ENCODE data around the gene GPR135.
A peak's percentile ranks its signal among the peaks of the same experiment; 100 is the strongest.

GPR135 gene, protein sequence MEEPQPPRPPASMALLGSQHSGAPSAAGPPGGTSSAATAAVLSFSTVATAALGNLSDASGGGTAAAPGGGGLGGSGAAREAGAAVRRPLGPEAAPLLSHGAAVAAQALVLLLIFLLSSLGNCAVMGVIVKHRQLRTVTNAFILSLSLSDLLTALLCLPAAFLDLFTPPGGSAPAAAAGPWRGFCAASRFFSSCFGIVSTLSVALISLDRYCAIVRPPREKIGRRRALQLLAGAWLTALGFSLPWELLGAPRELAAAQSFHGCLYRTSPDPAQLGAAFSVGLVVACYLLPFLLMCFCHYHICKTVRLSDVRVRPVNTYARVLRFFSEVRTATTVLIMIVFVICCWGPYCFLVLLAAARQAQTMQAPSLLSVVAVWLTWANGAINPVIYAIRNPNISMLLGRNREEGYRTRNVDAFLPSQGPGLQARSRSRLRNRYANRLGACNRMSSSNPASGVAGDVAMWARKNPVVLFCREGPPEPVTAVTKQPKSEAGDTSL

DNA sequence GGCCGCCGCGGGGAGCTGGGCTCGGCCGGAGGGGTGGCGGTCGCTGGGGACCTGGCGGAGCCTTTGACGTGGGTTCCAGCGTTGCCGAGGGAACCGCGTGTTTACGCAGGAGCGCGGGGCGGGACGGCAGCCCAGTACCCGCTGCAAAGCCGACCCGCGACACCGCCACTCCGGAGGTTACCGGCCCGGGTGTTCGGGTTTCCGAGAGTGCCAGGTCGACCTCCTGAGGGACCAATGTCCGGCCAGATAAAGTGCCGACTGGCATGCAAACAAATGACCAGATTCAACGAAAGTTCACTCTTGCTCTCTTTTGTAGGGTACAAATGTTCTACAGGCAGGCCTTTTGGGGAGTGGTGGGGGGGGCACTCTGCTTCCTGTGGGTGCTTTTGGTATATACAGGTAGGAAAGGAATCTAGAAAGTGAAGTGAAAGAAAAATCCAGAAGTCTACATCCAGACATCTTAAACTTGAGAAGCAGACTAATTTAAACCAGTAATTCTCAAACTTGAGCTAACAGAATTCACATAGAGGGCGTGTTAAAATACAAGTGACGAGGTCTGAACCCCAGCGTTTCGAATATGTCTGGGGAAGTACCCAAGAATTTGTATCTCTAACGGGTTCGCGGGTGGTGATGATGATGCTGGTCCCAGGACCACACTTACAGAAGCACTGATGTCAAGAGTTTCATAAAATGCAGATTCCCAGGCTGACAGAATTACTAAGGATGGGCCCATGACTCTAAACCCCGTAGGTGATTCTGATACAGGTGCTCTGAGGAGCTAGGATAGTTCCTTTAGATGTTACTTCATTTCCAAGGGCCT lies at the start of gene GPR135:
Gene GPR135, minus strand, starts transcription at position 65 of the 820 bp plus-strand sequence. CDS start 154 bp downstream, outside the sequence.
- peak within 1 kb of the TSS; percentile 76 for H3K27ac ChIP-seq (ENCODE audit: low read depth, low read length)
- peaks cover 7% of the 10 kb centered on the region for H3K36me3 ChIP-seq (ENCODE audit: insufficient read depth, low read length)
- peak within 1 kb of the TSS; percentile 62 to 88 for H3K4me3 ChIP-seq (ENCODE audit: low read depth in 1 of 2, low read length in 2 of 2)
- peaks cover 10% of the 10 kb centered on the region for H3K4me1 ChIP-seq (ENCODE audit: insufficient read depth, low read length)
- no peaks in the 10 kb centered on the region for H3K9me3 ChIP-seq (ENCODE audit: low read length)
- no peak within 1 kb of the TSS for H3K9ac ChIP-seq (ENCODE audit: low read length)
- H3K27me3 ChIP-seq (ENCODE audit: control insufficient read depth in 1 of 2, insufficient read depth in 2 of 2, low read length in 2 of 2), result no peaks in the 10 kb centered on the region

DNA sequence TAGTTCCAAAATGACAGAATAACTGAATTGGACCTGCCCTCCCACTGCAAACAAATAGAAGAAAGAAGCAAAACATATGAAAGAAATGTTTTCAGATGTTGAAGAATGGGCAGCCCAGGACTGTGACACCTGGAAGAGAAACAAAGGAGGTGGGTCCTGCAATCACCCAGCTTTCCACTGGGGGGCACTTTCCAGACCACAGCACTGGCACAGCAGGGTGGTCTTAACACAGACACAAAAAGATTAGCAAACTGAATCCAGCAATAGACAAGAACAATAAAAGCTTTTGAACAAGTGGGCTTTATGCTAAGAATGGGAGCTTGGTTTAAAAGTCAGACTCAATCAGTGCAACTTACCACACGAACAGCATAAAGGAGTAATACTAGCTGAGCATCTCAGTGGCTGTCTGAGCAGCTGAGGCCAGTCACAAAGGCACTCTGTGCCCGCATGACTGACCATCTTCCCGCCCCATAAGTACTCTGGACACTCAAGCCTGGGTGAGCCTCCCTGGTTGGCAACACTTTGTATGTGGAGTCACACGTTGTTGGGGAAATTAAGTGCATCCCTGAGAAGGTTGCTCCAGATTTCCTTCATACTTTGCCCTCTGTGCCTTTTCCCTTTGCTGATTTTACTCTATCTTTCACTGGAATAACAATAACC lies 46.9 kb upstream of the GPR135 start:
- Histone ChIP-seq H3K9ac (ENCODE audit: low read length) (no peak overlapping the region), H3K4me3 (ENCODE audit: low read depth in 1 of 2, low read length in 2 of 2) (no peak overlapping the region), H3K27ac (ENCODE audit: low read depth, low read length) (no peak overlapping the region), H3K27me3 (ENCODE audit: control insufficient read depth in 1 of 2, insufficient read depth in 2 of 2, low read length in 2 of 2) (no peaks in the 10 kb centered on the region), H3K4me1 (ENCODE audit: insufficient read depth, low read length) (no peaks in the 10 kb centered on the region), H3K9me3 (ENCODE audit: low read length) (no peaks in the 10 kb centered on the region), H3K36me3 (ENCODE audit: insufficient read depth, low read length) (no peaks in the 10 kb centered on the region)

DNA sequence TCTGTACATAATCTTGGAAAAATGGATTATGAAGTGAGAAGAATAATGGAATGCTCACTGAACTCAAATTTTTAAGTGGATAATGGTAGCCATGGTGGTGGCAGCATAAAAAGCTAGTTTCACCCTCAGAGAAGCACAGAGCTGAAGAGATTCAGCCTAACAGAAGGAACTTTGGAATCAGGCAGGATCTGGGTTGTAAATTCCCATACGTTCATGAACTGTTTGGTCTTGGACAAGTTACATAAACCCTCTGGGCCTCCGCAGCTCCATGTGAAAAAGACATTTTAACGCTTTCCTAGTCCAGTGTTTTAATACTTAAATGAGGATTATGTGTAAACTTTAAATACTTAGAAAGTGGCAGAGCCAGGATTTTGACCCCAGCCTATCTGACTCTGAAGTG lies 45.8 kb upstream of the GPR135 start:
- no peaks in the 10 kb centered on the region for H3K4me1 ChIP-seq (ENCODE audit: insufficient read depth, low read length)
- H3K4me3 ChIP-seq (ENCODE audit: low read depth in 1 of 2, low read length in 2 of 2), result no peak overlapping the region
- H3K9ac ChIP-seq (ENCODE audit: low read length), result no peak overlapping the region
- no peaks in the 10 kb centered on the region for H3K36me3 ChIP-seq (ENCODE audit: insufficient read depth, low read length)
- H3K27me3 ChIP-seq (ENCODE audit: control insufficient read depth in 1 of 2, insufficient read depth in 2 of 2, low read length in 2 of 2), result no peaks in the 10 kb centered on the region
- H3K9me3 ChIP-seq (ENCODE audit: low read length), result no peaks in the 10 kb centered on the region
- H3K27ac ChIP-seq (ENCODE audit: low read depth, low read length), result no peak overlapping the region

DNA sequence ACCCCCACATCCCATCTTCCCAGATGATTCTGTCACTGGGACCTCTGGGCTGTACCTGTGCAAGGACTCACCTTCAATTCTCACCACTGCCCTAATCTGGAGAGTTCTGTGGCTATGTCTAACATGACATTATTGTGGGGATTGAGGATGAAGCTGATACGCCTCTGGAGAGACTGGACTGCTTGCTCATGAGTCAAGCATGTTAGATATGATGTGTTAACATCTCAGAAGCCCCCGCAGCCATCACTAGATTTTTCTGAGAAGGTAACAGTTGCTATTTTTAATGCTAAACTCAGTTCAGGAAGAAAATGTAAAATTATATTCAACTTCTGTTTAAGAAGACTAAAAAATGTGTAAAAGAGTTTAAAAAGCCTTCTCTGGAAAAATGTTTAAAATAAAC lies 44.8 kb upstream of the GPR135 start:
- no peak overlapping the region for H3K4me3 ChIP-seq (ENCODE audit: low read depth in 1 of 2, low read length in 2 of 2)
- H3K36me3 ChIP-seq (ENCODE audit: insufficient read depth, low read length), result no peaks in the 10 kb centered on the region
- no peaks in the 10 kb centered on the region for H3K27me3 ChIP-seq (ENCODE audit: control insufficient read depth in 1 of 2, insufficient read depth in 2 of 2, low read length in 2 of 2)
- no peaks in the 10 kb centered on the region for H3K4me1 ChIP-seq (ENCODE audit: insufficient read depth, low read length)
- H3K9me3 ChIP-seq (ENCODE audit: low read length), result no peaks in the 10 kb centered on the region
- H3K9ac ChIP-seq (ENCODE audit: low read length), result no peak overlapping the region
- H3K27ac ChIP-seq (ENCODE audit: low read depth, low read length), result no peak overlapping the region

DNA sequence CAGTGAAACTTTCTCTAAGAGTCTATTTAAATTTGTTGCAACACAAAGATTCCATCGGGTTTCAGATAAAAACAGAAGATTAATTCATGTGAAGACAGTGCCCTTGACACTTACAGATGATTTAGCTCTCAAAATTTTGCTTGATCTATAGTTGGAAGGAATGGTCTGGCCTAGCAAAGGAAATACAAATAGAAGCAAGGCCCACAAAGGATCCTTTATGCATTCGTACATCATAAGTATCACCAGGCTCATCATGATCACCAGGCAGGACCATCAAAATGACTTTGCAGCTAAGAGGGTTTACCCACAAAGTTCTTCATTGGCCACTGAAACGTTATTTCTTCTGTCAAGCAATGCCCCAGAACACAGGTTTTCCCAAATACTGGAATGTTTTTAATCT lies 43.9 kb upstream of the GPR135 start:
- Histone ChIP-seq H3K36me3 (ENCODE audit: insufficient read depth, low read length) (peaks cover 6% of the 10 kb centered on the region), H3K9me3 (ENCODE audit: low read length) (no peaks in the 10 kb centered on the region), H3K4me3 (ENCODE audit: low read depth in 1 of 2, low read length in 2 of 2) (no peak overlapping the region), H3K27me3 (ENCODE audit: control insufficient read depth in 1 of 2, insufficient read depth in 2 of 2, low read length in 2 of 2) (no peaks in the 10 kb centered on the region), H3K4me1 (ENCODE audit: insufficient read depth, low read length) (no peaks in the 10 kb centered on the region), H3K27ac (ENCODE audit: low read depth, low read length) (no peak overlapping the region), H3K9ac (ENCODE audit: low read length) (no peak overlapping the region)

DNA sequence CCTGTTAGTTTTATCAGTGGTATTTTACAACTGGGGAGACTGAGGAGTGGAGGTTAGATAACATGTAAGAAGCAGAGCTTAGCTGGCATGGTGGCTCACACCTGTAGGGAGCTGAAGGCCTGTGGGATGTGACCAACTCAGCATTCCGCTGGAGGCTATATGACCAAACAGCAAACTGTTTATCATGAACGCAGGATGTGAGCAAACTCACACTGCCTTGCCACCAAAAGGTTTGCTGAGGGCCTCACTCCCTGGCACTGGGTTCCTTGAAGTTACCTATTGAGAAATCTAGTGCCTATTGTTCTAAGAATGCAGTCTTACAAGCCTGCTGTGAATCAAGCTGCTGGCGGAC lies 42.5 kb upstream of the GPR135 start:
- no peak overlapping the region for H3K9ac ChIP-seq (ENCODE audit: low read length)
- no peaks in the 10 kb centered on the region for H3K4me1 ChIP-seq (ENCODE audit: insufficient read depth, low read length)
- no peaks in the 10 kb centered on the region for H3K27me3 ChIP-seq (ENCODE audit: control insufficient read depth in 1 of 2, insufficient read depth in 2 of 2, low read length in 2 of 2)

DNA sequence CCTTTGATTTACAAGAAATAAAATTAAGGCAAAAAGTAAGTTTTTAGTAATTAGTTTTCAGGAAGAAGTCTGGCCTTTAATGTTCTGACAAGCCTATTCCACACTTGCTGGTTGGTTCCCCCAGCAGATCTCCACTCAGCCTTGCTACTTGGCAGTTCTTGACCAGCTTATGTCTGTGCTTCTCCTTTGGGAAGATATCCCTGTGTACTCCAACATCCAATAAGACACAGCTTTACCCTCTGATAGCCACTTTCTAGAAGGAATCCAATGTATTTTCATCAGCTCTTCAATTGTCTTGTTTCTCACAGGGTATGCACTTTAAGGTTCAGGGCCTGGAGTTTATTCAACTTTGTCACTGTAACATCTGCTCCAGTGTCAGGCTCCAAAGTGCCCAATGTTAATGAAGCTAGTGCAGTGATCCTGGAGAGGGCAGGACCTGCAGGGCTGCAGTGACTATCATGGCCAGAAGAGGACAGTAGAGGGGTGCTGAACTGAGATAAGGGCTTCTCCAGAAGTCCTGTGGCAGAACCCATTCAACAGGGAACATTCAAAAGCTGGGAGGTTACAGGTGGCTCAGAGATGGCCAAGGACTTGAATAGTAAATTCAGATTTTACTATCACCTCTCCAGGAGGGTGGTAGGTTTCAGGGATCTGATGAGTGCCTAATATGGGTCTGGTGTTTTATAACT lies 42.0 kb upstream of the GPR135 start:
- Histone ChIP-seq H3K4me3 (ENCODE audit: low read depth in 1 of 2, low read length in 2 of 2) (no peak overlapping the region), H3K36me3 (ENCODE audit: insufficient read depth, low read length) (peaks cover 10% of the 10 kb centered on the region), H3K9ac (ENCODE audit: low read length) (no peak overlapping the region), H3K9me3 (ENCODE audit: low read length) (no peaks in the 10 kb centered on the region), H3K4me1 (ENCODE audit: insufficient read depth, low read length) (no peaks in the 10 kb centered on the region), H3K27me3 (ENCODE audit: control insufficient read depth in 1 of 2, insufficient read depth in 2 of 2, low read length in 2 of 2) (no peaks in the 10 kb centered on the region), H3K27ac (ENCODE audit: low read depth, low read length) (no peak overlapping the region)

More for the DNA sequence above, 42.5 kb upstream of the GPR135 start:
- peaks cover 10% of the 10 kb centered on the region for H3K36me3 ChIP-seq (ENCODE audit: insufficient read depth, low read length)
- H3K9me3 ChIP-seq (ENCODE audit: low read length), result no peaks in the 10 kb centered on the region
- H3K4me3 ChIP-seq (ENCODE audit: low read depth in 1 of 2, low read length in 2 of 2), result no peak overlapping the region
- H3K27ac ChIP-seq (ENCODE audit: low read depth, low read length), result no peak overlapping the region

DNA sequence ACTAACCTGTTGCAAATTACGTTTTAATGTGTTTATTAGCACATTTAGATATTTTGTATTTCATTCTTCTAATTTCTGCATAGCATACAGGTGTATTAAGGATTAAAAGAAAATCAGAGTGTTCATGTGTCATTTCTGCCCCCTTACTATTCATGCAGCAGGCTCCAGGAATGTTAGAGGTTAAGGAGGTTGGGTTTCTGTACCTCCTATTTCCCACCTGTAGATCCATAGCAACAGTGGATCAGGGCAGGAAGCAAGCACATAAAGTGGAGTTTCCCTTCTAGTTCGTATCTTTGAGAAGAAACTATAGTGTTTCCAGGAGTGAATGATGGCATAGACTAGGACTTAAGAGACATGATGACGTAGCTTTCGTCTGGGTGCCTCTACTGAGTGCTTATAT lies 38.1 kb upstream of the GPR135 start:
- Histone ChIP-seq H3K9ac (ENCODE audit: low read length) (no peak overlapping the region), H3K4me3 (ENCODE audit: low read depth in 1 of 2, low read length in 2 of 2) (no peak overlapping the region), H3K4me1 (ENCODE audit: insufficient read depth, low read length) (no peaks in the 10 kb centered on the region), H3K27ac (ENCODE audit: low read depth, low read length) (no peak overlapping the region), H3K36me3 (ENCODE audit: insufficient read depth, low read length) (peaks cover 10% of the 10 kb centered on the region), H3K9me3 (ENCODE audit: low read length) (no peaks in the 10 kb centered on the region), H3K27me3 (ENCODE audit: control insufficient read depth in 1 of 2, insufficient read depth in 2 of 2, low read length in 2 of 2) (no peaks in the 10 kb centered on the region)

DNA sequence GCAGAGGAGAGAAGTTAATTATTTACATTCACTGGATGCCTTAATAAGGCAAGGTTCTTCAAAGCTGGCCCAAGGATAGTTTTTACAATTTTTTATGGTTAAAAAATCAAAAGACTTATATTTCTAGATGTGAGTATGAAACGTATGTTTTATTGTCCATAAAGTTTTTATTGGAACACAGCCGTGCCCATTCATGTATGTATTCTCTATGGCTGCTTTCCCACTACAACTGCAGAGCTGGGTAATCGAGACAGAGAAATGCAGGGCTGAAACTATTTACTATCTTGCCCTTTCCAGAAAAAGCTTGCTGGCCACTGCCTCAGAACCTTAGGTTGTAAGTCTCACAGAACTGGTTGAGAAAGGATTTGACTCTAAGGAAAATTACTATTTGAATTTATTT lies 35.6 kb upstream of the GPR135 start:
- H3K27ac ChIP-seq (ENCODE audit: low read depth, low read length), result no peak overlapping the region
- no peaks in the 10 kb centered on the region for H3K9me3 ChIP-seq (ENCODE audit: low read length)
- H3K9ac ChIP-seq (ENCODE audit: low read length), result no peak overlapping the region
- no peak overlapping the region for H3K4me3 ChIP-seq (ENCODE audit: low read depth in 1 of 2, low read length in 2 of 2)
- no peaks in the 10 kb centered on the region for H3K4me1 ChIP-seq (ENCODE audit: insufficient read depth, low read length)
- H3K27me3 ChIP-seq (ENCODE audit: control insufficient read depth in 1 of 2, insufficient read depth in 2 of 2, low read length in 2 of 2), result no peaks in the 10 kb centered on the region
- peaks cover 19% of the 10 kb centered on the region for H3K36me3 ChIP-seq (ENCODE audit: insufficient read depth, low read length)

DNA sequence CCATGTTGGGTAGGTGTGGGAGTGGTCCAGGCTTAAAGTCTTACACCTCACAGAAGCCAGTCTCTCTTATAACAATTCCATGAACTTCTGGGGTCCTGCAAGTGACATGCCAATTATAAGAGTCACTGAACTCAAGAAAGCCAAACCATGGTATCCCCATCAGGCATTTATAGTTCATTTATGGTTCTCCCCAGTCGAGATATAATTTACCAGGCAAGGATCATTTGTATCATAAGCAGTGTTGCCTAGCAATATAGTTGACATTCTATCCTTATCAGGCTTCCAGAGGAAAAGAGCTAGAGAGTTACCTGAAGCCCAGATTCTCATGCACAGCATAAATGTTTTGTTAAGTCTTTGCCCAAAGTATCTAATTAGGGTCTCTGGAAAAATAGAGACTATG lies 27.2 kb upstream of the GPR135 start:
- Histone ChIP-seq H3K4me1 (ENCODE audit: insufficient read depth, low read length) (no peaks in the 10 kb centered on the region), H3K9me3 (ENCODE audit: low read length) (no peaks in the 10 kb centered on the region), H3K9ac (ENCODE audit: low read length) (no peak overlapping the region), H3K4me3 (ENCODE audit: low read depth in 1 of 2, low read length in 2 of 2) (no peak overlapping the region), H3K36me3 (ENCODE audit: insufficient read depth, low read length) (peaks cover 53% of the 10 kb centered on the region), H3K27ac (ENCODE audit: low read depth, low read length) (no peak overlapping the region), H3K27me3 (ENCODE audit: control insufficient read depth in 1 of 2, insufficient read depth in 2 of 2, low read length in 2 of 2) (no peaks in the 10 kb centered on the region)

DNA sequence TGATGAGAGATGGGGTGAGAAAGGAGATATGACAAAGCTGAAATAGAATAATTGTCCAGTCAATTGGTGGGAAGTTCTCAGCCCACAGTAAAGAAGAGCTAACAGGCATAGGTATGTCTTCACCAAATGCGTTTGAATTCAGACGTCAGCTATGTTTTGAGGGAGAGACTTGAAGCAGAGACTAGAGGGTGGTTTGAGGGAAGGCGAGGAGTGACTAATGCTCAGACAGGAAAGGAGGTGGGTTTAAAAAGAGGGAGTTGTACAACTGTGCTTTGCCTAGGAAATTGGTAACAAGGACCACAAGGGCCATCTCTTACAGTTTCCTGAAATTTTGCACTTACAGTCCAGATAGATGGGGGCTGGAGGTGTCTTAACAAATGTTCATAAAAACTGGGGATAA lies 25.6 kb upstream of the GPR135 start:
- no peaks in the 10 kb centered on the region for H3K27me3 ChIP-seq (ENCODE audit: control insufficient read depth in 1 of 2, insufficient read depth in 2 of 2, low read length in 2 of 2)
- H3K27ac ChIP-seq (ENCODE audit: low read depth, low read length), result no peak overlapping the region
- H3K4me1 ChIP-seq (ENCODE audit: insufficient read depth, low read length), result peaks cover 4% of the 10 kb centered on the region
- peaks cover 49% of the 10 kb centered on the region for H3K36me3 ChIP-seq (ENCODE audit: insufficient read depth, low read length)
- no peak overlapping the region for H3K4me3 ChIP-seq (ENCODE audit: low read depth in 1 of 2, low read length in 2 of 2)
- H3K9ac ChIP-seq (ENCODE audit: low read length), result no peak overlapping the region
- H3K9me3 ChIP-seq (ENCODE audit: low read length), result no peaks in the 10 kb centered on the region
